Lower leg skin (tissue), 4 donors: ENCODE measurements around the gene SON. TPM values are rescaled to one million over a fixed set of nuclear protein-coding genes. Genes with fewer than 3 reads are reported as not detected.

Experiments used
- DNase-seq, 2 donors: peaks; one replicate each; pipeline ENCODE4 v3.0.0-alpha.2; 2019; ENCODE audit warnings: low spot score in 2 of 2
- H3K4me3 ChIP-seq: fragments of 200-600 bp; sonication (generic); 2 replicates; pipeline ENCODE4 v1.5.1; 2017; ENCODE audit warnings: mild to moderate bottlenecking, low read depth; ENCODE audit not compliant: poor library complexity, severe bottlenecking
- CTCF ChIP-seq, 3 donors: fragments of 450-650 bp; IDR thresholded peaks; one replicate each; pipeline ENCODE4 v1.5.1; 2016; ENCODE audit warnings: antibody characterized with exemption in 3 of 3, mild to moderate bottlenecking in 3 of 3, moderate library complexity in 2 of 3
- POLR2A ChIP-seq, 2 donors: fragments of 450-650 bp; IDR thresholded peaks; one replicate each; pipeline ENCODE4 v1.6.1; 2016 to 2017; ENCODE audit warnings: antibody characterized with exemption in 2 of 2, mild to moderate bottlenecking in 1 of 2, moderate library complexity in 1 of 2
- WGBS, 2 donors: methylation state at CpG; one replicate each; pipeline ENCODE4 v1.1.5; 2018; 5-methylcytosine and 5-hydroxymethylcytosine counted together
- intact Hi-C: fragments of 100-400 bp; cut with DNase I; formaldehyde crosslinking; loops from one replicate; pipeline ENCODE4 v1.15.0; 2023; ENCODE audit warnings: low total_unique reads
- total RNA-seq, 4 donors: library from RNA; depleted of rRNA; stranded (reverse); fragments of >200 nt; gene quantifications; one replicate each; pipeline ENCODE4 v1.1.0, GENCODE V29; 2016

The SON gene
- total RNA-seq, 4 donors from 2014 or later: 199 to 314 (median 256) TPM

GRCh38 chr21:33554982-33555344 is 12.1 kb downstream of the SON start:
- peak in 1 of 2 donors; percentile 70 for DNase-seq
- intact Hi-C loops: no loop called here
- no peak overlapping the region for H3K4me3 ChIP-seq
- WGBS, 2 donors: 97% methylated on average over 32 of the region's 32 CpGs
- TF ChIP-seq POLR2A (IDR thresholded peaks at IDR 0.05) (no peak), CTCF (IDR thresholded peaks at IDR 0.05) (no peak)

- intact Hi-C loops: no loop called here
- TF ChIP-seq POLR2A (IDR thresholded peaks at IDR 0.05) (no peak), CTCF (IDR thresholded peaks at IDR 0.05) (no peak)
- no peak overlapping the region for H3K4me3 ChIP-seq
- DNase-seq: no peak
- WGBS, 2 donors: 95 to 98% methylated on average over 19 of the region's 19 CpGs
Measured at GRCh38 chr21:33557447-33557846, 14.6 kb downstream of the SON start.

- intact Hi-C loops: no loop called here
- no peak for DNase-seq
Measured at GRCh38 chr21:33558777-33559421, 16.1 kb downstream of the SON start.

GRCh38 chr21:33559813-33560212 is 17.0 kb downstream of the SON start:
- WGBS, 2 donors: 93 to 94% methylated on average over 10 of the region's 10 CpGs
- intact Hi-C loops: no loop called here
- no peak for DNase-seq
- H3K4me3 ChIP-seq: no peak overlapping the region
- no peak for TF ChIP-seq POLR2A (IDR thresholded peaks at IDR 0.05)
- no peak for TF ChIP-seq CTCF (IDR thresholded peaks at IDR 0.05)

More at GRCh38 chr21:33558777-33559421, 16.1 kb downstream of the SON start:
- WGBS, 2 donors: 89 to 90% methylated on average over 4 of the region's 4 CpGs
- TF ChIP-seq CTCF (IDR thresholded peaks at IDR 0.05): no peak
- H3K4me3 ChIP-seq: no peak overlapping the region

GRCh38 chr21:33560965-33561364 is 18.1 kb downstream of the SON start:
- H3K4me3 ChIP-seq: no peak overlapping the region
- DNase-seq: no peak
- TF ChIP-seq POLR2A (IDR thresholded peaks at IDR 0.05) (no peak), CTCF (IDR thresholded peaks at IDR 0.05) (no peak)
- intact Hi-C loops: no loop called here

GRCh38 chr21:33561373-33561772 is 18.5 kb downstream of the SON start:
- TF ChIP-seq CTCF (IDR thresholded peaks at IDR 0.05) (no peak), POLR2A (IDR thresholded peaks at IDR 0.05) (no peak)
- DNase-seq: no peak
- H3K4me3 ChIP-seq: no peak overlapping the region
- WGBS, 2 donors: 80 to 87% methylated on average over 2 of the region's 2 CpGs
- intact Hi-C loops: no loop called here
